B cell (primary cell): ENCODE results near the gene ARHGAP26. TPM values are rescaled to one million over a fixed set of nuclear protein-coding genes. Genes with fewer than 3 reads are reported as not detected.

Source experiments
- ATAC-seq: fragments of 200-7000 bp; cut with Tn5 transposase; one replicate; pipeline ENCODE4 v1.10.0; 2021; ENCODE audit warnings: low read depth, mild to moderate bottlenecking, moderate number of reproducible peaks, moderate library complexity
- CTCF ChIA-PET: fragments of 350-600 bp; sonication (Branson Sonifier 250); formaldehyde crosslinking; loops from one replicate; lab custom pipeline; 2021; ENCODE audit warnings: antibody characterized with exemption, inconsistent platforms; lab: Charles Lee
- POLR2A ChIA-PET: fragments of 350-600 bp; sonication (Branson Sonifier 250); formaldehyde crosslinking; loops from one replicate; lab custom pipeline; 2021; ENCODE audit warnings: antibody characterized with exemption; lab: Charles Lee
- DNase-seq: peaks from one replicate; pipeline ENCODE4 v3.0.0; 2013
- H2AFZ ChIP-seq: 2 replicates; pipeline ENCODE4 v1.6.1; 2012; ENCODE audit warnings: mild to moderate bottlenecking, low read depth, low read length; ENCODE audit not compliant: insufficient read depth, poor library complexity, severe bottlenecking
- H3K27ac ChIP-seq, 2 donors: 1 replicate in 1 of 2; 2 replicates in 1 of 2; pipeline ENCODE4 v1.5.1; 2012 to 2013; ENCODE audit warnings: low read length in 2 of 2, mild to moderate bottlenecking in 2 of 2, moderate library complexity in 1 of 2
- H3K27me3 ChIP-seq, 4 experiments: fragments of 200-600 bp in 1 of 4; sonication (generic) in 1 of 4; replicated peaks in 1 of 4; 1 replicate in 2 of 4; 2 replicates in 2 of 4; pipeline versions ENCODE4 v1.6.1 to v1.7.0; 2013 to 2016; ENCODE audit warnings: low read length in 3 of 4, mild to moderate bottlenecking in 2 of 4, mixed read lengths in 1 of 4, moderate library complexity in 1 of 4; ENCODE audit not compliant: insufficient read depth in 4 of 4, control insufficient read depth in 3 of 4; ENCODE audit errors: control extremely low read depth in 1 of 4
- H3K36me3 ChIP-seq, 2 experiments: replicated peaks in 1 of 2; 1 replicate in 1 of 2; 2 replicates in 1 of 2; pipeline versions ENCODE4 v1.6.1 to v1.7.1; 2013; ENCODE audit warnings: low read length in 1 of 2; ENCODE audit not compliant: insufficient read depth in 2 of 2, control insufficient read depth in 1 of 2; ENCODE audit errors: control extremely low read depth in 1 of 2, extremely low read depth in 1 of 2
- H3K4me1 ChIP-seq, 2 donors: fragments of 200-600 bp in 1 of 2; sonication (generic) in 1 of 2; 1 replicate in 1 of 2; 2 replicates in 1 of 2; pipeline versions ENCODE4 v1.5.1 to v1.6.1; 2013 to 2017; ENCODE audit warnings: low read length in 2 of 2; ENCODE audit not compliant: control insufficient read depth in 2 of 2, insufficient read depth in 2 of 2
- H3K4me2 ChIP-seq: replicated peaks from 2 replicates; pipeline ENCODE3; 2012; ENCODE audit warnings: mild to moderate bottlenecking, low read depth, low read length; ENCODE audit not compliant: poor library complexity, severe bottlenecking
- H3K4me3 ChIP-seq, 5 experiments: fragments of 200-600 bp in 1 of 5; sonication (generic) in 1 of 5; 1 replicate in 3 of 5; 2 replicates in 2 of 5; pipeline versions ENCODE4 v1.5.1 to v1.7.0; 2011 to 2016; ENCODE audit warnings: low read length in 4 of 5, mild to moderate bottlenecking in 4 of 5, low read depth in 2 of 5, control low read depth in 1 of 5, moderate library complexity in 1 of 5; ENCODE audit not compliant: insufficient read depth in 1 of 5; ENCODE audit errors: control extremely low read depth in 1 of 5, extremely low read depth in 1 of 5
- H3K79me2 ChIP-seq: fragments of 200-600 bp; sonication (generic); one replicate; pipeline ENCODE4 v1.6.0; 2016; ENCODE audit warnings: low read length; ENCODE audit not compliant: control insufficient read depth, insufficient read depth
- H3K9ac ChIP-seq: fragments of 200-600 bp; sonication (generic); 2 replicates; pipeline ENCODE4 v1.6.1; 2017; ENCODE audit warnings: mild to moderate bottlenecking, low read length, moderate library complexity
- H3K9me3 ChIP-seq, 3 donors: one replicate each; pipeline versions ENCODE4 v1.6.1 to v1.7.1; 2013; ENCODE audit warnings: low read length in 2 of 3; ENCODE audit not compliant: control insufficient read depth in 2 of 3, insufficient read depth in 1 of 3; ENCODE audit errors: control extremely low read depth in 1 of 3
- H4K20me1 ChIP-seq: 2 replicates; pipeline ENCODE4 v1.6.0; 2012; ENCODE audit warnings: mild to moderate bottlenecking, low read length; ENCODE audit not compliant: insufficient read depth, control insufficient read depth, poor library complexity, severe bottlenecking
- H3K27ac Mint-ChIP-seq: one replicate; pipeline ENCODE4 v1.8.0; 2021; ENCODE audit warnings: mixed read lengths
- H3K27me3 Mint-ChIP-seq: one replicate; pipeline ENCODE4 v1.8.0; 2021; ENCODE audit warnings: mixed read lengths
- H3K4me1 Mint-ChIP-seq: one replicate; pipeline ENCODE4 v1.8.0; 2021; ENCODE audit warnings: mixed read lengths
- H3K4me3 Mint-ChIP-seq: one replicate; pipeline ENCODE4 v1.8.0; 2021; ENCODE audit warnings: mixed read lengths
- H3K9me3 Mint-ChIP-seq: one replicate; pipeline ENCODE4 v1.8.0; 2022; ENCODE audit warnings: mixed read lengths; ENCODE audit not compliant: insufficient read depth
- CTCF ChIP-seq: fragments of 200-600 bp; IDR thresholded peaks from one replicate; pipeline ENCODE4 v1.8.0; 2022; ENCODE audit warnings: antibody characterized with exemption, mild to moderate bottlenecking
- EZH2 ChIP-seq: IDR thresholded peaks from 2 replicates; pipeline ENCODE4 v1.6.1; 2012; ENCODE audit warnings: borderline replicate concordance, low read depth, mild to moderate bottlenecking, moderate library complexity, low read length; ENCODE audit not compliant: insufficient read depth, poor library complexity, severe bottlenecking
- WGBS: methylation state at CpG from one replicate; pipeline ENCODE4 v1.1.5; 2013; ENCODE audit warnings: missing lambda C conversion rate; ENCODE audit not compliant: insufficient coverage; 5-methylcytosine and 5-hydroxymethylcytosine counted together
- intact Hi-C: fragments of 100-400 bp; cut with micrococcal nuclease; formaldehyde crosslinking; loops from one replicate; pipeline ENCODE4 v1.10.0; 2022
- polyA plus RNA-seq: library from polyadenylated mRNA; depleted of rRNA; stranded (reverse); fragments of >200 nt; gene quantifications from 2 replicates; pipeline ENCODE4 v1.2.3, GENCODE V29; 2012
- total RNA-seq, 2 donors: library from RNA; stranded (reverse); fragments of 120-200 nt in 1 of 2; gene quantifications; 1 replicate in 1 of 2; 2 replicates in 1 of 2; pipeline versions ENCODE4 v1.2.3 to v1.2.4, GENCODE V29; 2013 to 2022

The ARHGAP26 gene
- total and polyA plus RNA-seq, 2 donors (not counting 1 experiment from before 2014, with no cell fraction given), result 1.8 to 22.5 TPM

DNA sequence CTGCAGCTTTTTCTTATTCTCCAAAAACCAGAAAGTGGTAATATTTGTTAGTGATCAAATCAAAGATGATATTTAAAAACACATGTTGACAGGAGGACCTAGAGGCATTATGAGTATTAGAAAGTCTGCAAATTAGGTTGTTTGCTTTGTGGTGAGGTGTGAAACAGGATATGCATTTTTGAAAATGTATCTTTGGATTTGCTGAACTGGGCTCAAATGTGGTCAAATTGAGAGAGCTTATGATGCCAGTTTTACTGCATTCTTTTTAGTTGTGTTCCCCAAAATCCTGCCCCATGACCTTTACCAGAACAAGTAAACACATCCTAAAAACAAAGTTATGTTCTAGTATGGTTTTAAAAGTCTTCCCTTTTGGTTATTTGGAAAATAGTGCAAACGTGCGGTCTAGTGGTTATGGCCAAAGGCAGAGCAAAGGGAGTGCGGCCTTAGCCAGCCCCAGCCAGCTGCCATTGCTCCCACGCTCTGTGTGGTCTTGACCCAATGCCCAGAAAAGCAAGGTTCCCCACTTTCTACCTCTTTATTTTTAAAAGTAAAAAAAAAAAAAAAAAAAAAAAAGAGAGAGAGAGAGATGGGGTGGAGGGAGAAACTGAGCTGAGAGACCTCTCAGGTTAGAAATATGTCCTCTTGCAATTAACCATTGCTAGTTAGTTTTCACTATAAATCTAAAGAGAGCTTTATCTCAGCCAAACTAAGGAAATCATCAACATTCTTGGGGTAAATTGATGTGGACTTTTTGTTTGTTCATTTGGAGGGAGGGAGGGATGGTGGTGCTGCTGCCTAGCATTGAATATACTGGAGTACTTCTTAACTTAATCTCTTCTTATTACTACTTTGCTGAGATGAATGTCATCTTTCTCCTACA, 176.6 kb downstream of the ARHGAP26 start:
- Histone ChIP-seq H3K4me2 (no peak overlapping the region), H3K27ac (no peak overlapping the region), H2AFZ (no peak overlapping the region), H3K9me3 (no peaks in the 10 kb centered on the region), H3K4me1 (peaks cover 0 to 4% of the 10 kb centered on the region in 2 donors), H4K20me1 (no peaks in the 10 kb centered on the region), H3K9ac (no peak overlapping the region), H3K4me3 (no peak overlapping the region), H3K27me3 (no peaks in the 10 kb centered on the region), H3K36me3 (no peaks in the 10 kb centered on the region), H3K79me2 (no peaks in the 10 kb centered on the region)
- TF ChIP-seq CTCF, result no peak
- TF ChIP-seq EZH2, result no peak
- no peaks in the 10 kb centered on the region for H3K27me3 Mint-ChIP-seq
- POLR2A ChIA-PET, result interaction anchor here (0.7 kb wide), 1 partner anchor 14 kb away, joined by 11 read pairs; no protein-coding TSS in a partner anchor
- peaks cover 8% of the 10 kb centered on the region for H3K4me1 Mint-ChIP-seq
- no CpG with 5 or more reads among the region's 4 CpGs for WGBS
- H3K9me3 Mint-ChIP-seq, result no peaks in the 10 kb centered on the region
- no peak overlapping the region for H3K4me3 Mint-ChIP-seq
- ATAC-seq (no peak), DNase-seq (no peak)
- H3K27ac Mint-ChIP-seq, result no peak overlapping the region
- intact Hi-C loops, result no loop called here
- CTCF ChIA-PET, result no interaction called here

DNA sequence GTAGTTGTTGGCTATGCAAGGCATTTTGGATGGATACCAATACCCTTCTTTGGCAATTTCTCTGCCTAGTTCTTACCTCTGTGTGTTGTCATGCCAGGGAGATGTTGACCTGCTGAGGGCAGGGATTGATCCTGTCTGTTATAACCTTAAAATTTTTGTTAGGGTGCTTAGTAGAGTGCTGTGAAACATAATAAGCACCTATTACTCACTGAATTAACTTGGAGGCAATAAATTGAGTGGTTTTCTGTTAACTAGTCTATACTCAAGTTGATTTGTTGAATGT, 177.2 kb downstream of the ARHGAP26 start:
- Histone ChIP-seq H3K4me3 (no peak overlapping the region), H3K4me1 (peaks cover 0 to 4% of the 10 kb centered on the region in 2 donors), H3K79me2 (no peaks in the 10 kb centered on the region), H2AFZ (no peak overlapping the region), H4K20me1 (no peaks in the 10 kb centered on the region), H3K36me3 (no peaks in the 10 kb centered on the region), H3K27ac (no peak overlapping the region), H3K9ac (no peak overlapping the region), H3K4me2 (no peak overlapping the region), H3K27me3 (no peaks in the 10 kb centered on the region), H3K9me3 (no peaks in the 10 kb centered on the region)
- Mint-ChIP-seq H3K4me3 (no peak overlapping the region), H3K9me3 (no peaks in the 10 kb centered on the region), H3K27ac (no peak overlapping the region), H3K4me1 (peaks cover 8% of the 10 kb centered on the region), H3K27me3 (no peaks in the 10 kb centered on the region)
- ChIA-PET POLR2A (interaction anchor here (0.7 kb wide), 1 partner anchor 14 kb away, joined by 11 read pairs; no protein-coding TSS in a partner anchor), CTCF (no interaction called here)
- DNase-seq (no peak), ATAC-seq (no peak)
- TF ChIP-seq EZH2 (no peak), CTCF (no peak)
- intact Hi-C loops, result no loop called here
